RWPE2 (cell line): ENCODE measurements around the gene C1orf94.

Experiments
- ATAC-seq: fragments of 200-7000 bp; cut with Tn5 transposase; 3 replicates; pipeline ENCODE4 v1.9.1; 2021; ENCODE audit warnings: low read depth
- DNase-seq: peaks from one replicate; pipeline ENCODE4 v3.0.0-alpha.2; 2020; ENCODE audit warnings: low spot score
- H3K27ac ChIP-seq: fragments of 450-650 bp; 2 replicates; pipeline ENCODE4 v1.5.1; 2017; ENCODE audit warnings: mild to moderate bottlenecking; ENCODE audit not compliant: poor library complexity, severe bottlenecking
- H3K27me3 ChIP-seq: fragments of 250-450 bp; sonication (Bioruptor Pico); 2 replicates; pipeline ENCODE4 v1.5.1; 2021; ENCODE audit warnings: mild to moderate bottlenecking, moderate library complexity; ENCODE audit not compliant: insufficient read depth, poor library complexity, severe bottlenecking
- H3K36me3 ChIP-seq: fragments of 250-450 bp; sonication (Bioruptor Pico); 2 replicates; pipeline ENCODE4 v1.5.1; 2020; ENCODE audit warnings: low read depth, mild to moderate bottlenecking, moderate library complexity
- H3K4me1 ChIP-seq: fragments of 250-450 bp; sonication (Bioruptor Pico); 2 replicates; pipeline ENCODE4 v1.5.1; 2021; ENCODE audit warnings: mild to moderate bottlenecking, moderate library complexity; ENCODE audit not compliant: insufficient read depth, poor library complexity, severe bottlenecking
- H3K4me3 ChIP-seq: fragments of 250-450 bp; sonication (Bioruptor Pico); 2 replicates; pipeline ENCODE4 v1.5.1; 2021; ENCODE audit warnings: mild to moderate bottlenecking, moderate library complexity; ENCODE audit not compliant: severe bottlenecking
- H3K9me3 ChIP-seq: fragments of 250-450 bp; sonication (Bioruptor Pico); 2 replicates; pipeline ENCODE4 v1.5.1; 2021; ENCODE audit warnings: mild to moderate bottlenecking, moderate library complexity; ENCODE audit not compliant: severe bottlenecking
- CTCF ChIP-seq: fragments of 450-650 bp; IDR thresholded peaks from one replicate; pipeline ENCODE4 v1.5.1; 2017; ENCODE audit warnings: mild to moderate bottlenecking, moderate library complexity; ENCODE audit not compliant: poor library complexity, severe bottlenecking

Gene C1orf94

GRCh38 chr1:34237151-34237815 is 60.6 kb downstream of the C1orf94 start:
- Histone ChIP-seq H3K36me3 (no peaks in the 10 kb centered on the region), H3K27me3 (no peaks in the 10 kb centered on the region), H3K9me3 (no peaks in the 10 kb centered on the region), H3K4me3 (no peak overlapping the region), H3K4me1 (no peaks in the 10 kb centered on the region), H3K27ac (no peak overlapping the region)
- no peak for DNase-seq
- TF ChIP-seq CTCF, result no peak
- no peak for ATAC-seq

GRCh38 chr1:34245967-34246366 is 69.3 kb downstream of the C1orf94 start:
- Histone ChIP-seq H3K9me3 (no peaks in the 10 kb centered on the region), H3K36me3 (no peaks in the 10 kb centered on the region), H3K4me1 (no peaks in the 10 kb centered on the region), H3K4me3 (no peak overlapping the region), H3K27me3 (peaks cover 6% of the 10 kb centered on the region), H3K27ac (no peak overlapping the region)
- TF ChIP-seq CTCF, result no peak
- ATAC-seq (no peak), DNase-seq (no peak)

- H3K4me3 ChIP-seq, result no peak overlapping the region
- peaks cover 6% of the 10 kb centered on the region for H3K27me3 ChIP-seq
- H3K9me3 ChIP-seq, result no peaks in the 10 kb centered on the region
- H3K27ac ChIP-seq, result no peak overlapping the region
- no peak for TF ChIP-seq CTCF
- H3K4me1 ChIP-seq, result no peaks in the 10 kb centered on the region
- ATAC-seq (no peak), DNase-seq (no peak)
- no peaks in the 10 kb centered on the region for H3K36me3 ChIP-seq
Measured at GRCh38 chr1:34250342-34250741, 73.6 kb downstream of the C1orf94 start.

- Histone ChIP-seq H3K9me3 (no peaks in the 10 kb centered on the region), H3K27ac (no peak overlapping the region), H3K27me3 (peaks cover 5% of the 10 kb centered on the region), H3K4me1 (peaks cover 4% of the 10 kb centered on the region), H3K36me3 (no peaks in the 10 kb centered on the region), H3K4me3 (no peak overlapping the region)
- no peak for TF ChIP-seq CTCF
- no peak for DNase-seq
- ATAC-seq, result no peak
Measured at GRCh38 chr1:34262023-34262853, 85.5 kb downstream of the C1orf94 start.

GRCh38 chr1:34262921-34263320 is 86.2 kb downstream of the C1orf94 start:
- no peak for TF ChIP-seq CTCF
- Histone ChIP-seq H3K27me3 (peaks cover 5% of the 10 kb centered on the region), H3K4me3 (no peak overlapping the region), H3K27ac (no peak overlapping the region), H3K4me1 (peaks cover 4% of the 10 kb centered on the region), H3K36me3 (no peaks in the 10 kb centered on the region), H3K9me3 (no peaks in the 10 kb centered on the region)
- no peak for DNase-seq
- ATAC-seq, result no peak
